GM11168 (cell line): ENCODE measurements around the gene ADRB2.

Experiments used
- in situ Hi-C: fragments of 300-500 bp; cut with MboI; formaldehyde crosslinking; loops from one replicate; pipeline ENCODE4 v1.12.0; 2022; ENCODE audit warnings: low sequenced_read_pairs; ENCODE audit not compliant: unreplicated experiment

ADRB2 gene

GRCh38 chr5:148829248-148829594 lies 2.8 kb downstream of the ADRB2 start:
- in situ Hi-C loops, result no loop called here

- in situ Hi-C loops, result no loop called here
These were observed 3.3 kb downstream of the ADRB2 start for GRCh38 chr5:148829734-148830133.

- in situ Hi-C loops, result no loop called here
These were observed 3.8 kb downstream of the ADRB2 start for GRCh38 chr5:148830211-148830610.

- in situ Hi-C loops, result no loop called here
These were observed 5.5 kb downstream of the ADRB2 start for GRCh38 chr5:148831590-148832565.

GRCh38 chr5:148833122-148833521 lies 6.7 kb downstream of the ADRB2 start:
- in situ Hi-C loops, result no loop called here

GRCh38 chr5:148833925-148834324 lies 7.5 kb downstream of the ADRB2 start:
- in situ Hi-C loops, result no loop called here

- in situ Hi-C loops, result no loop called here
These were observed 8.3 kb downstream of the ADRB2 start for GRCh38 chr5:148834689-148835088.

GRCh38 chr5:148836272-148837250 lies 10.2 kb downstream of the ADRB2 start:
- in situ Hi-C loops, result no loop called here

GRCh38 chr5:148837383-148837782 lies 11.0 kb downstream of the ADRB2 start:
- in situ Hi-C loops, result no loop called here

- in situ Hi-C loops, result no loop called here
These were observed 11.9 kb downstream of the ADRB2 start for GRCh38 chr5:148838357-148838756.

- in situ Hi-C loops, result no loop called here
These were observed 13.5 kb downstream of the ADRB2 start for GRCh38 chr5:148839960-148840359.

GRCh38 chr5:148840531-148840930 lies 14.1 kb downstream of the ADRB2 start:
- in situ Hi-C loops, result no loop called here

- in situ Hi-C loops, result no loop called here
These were observed 15.1 kb downstream of the ADRB2 start for GRCh38 chr5:148841519-148841918.

GRCh38 chr5:148842161-148842560 lies 15.8 kb downstream of the ADRB2 start:
- in situ Hi-C loops, result no loop called here

GRCh38 chr5:148843510-148844318 lies 17.3 kb downstream of the ADRB2 start:
- in situ Hi-C loops, result no loop called here

- in situ Hi-C loops, result no loop called here
These were observed 18.2 kb downstream of the ADRB2 start for GRCh38 chr5:148844433-148845280.

GRCh38 chr5:148846930-148847329 lies 20.5 kb downstream of the ADRB2 start:
- in situ Hi-C loops, result no loop called here

GRCh38 chr5:148847456-148847855 lies 21.0 kb downstream of the ADRB2 start:
- in situ Hi-C loops, result no loop called here

- in situ Hi-C loops, result no loop called here
These were observed 22.1 kb downstream of the ADRB2 start for GRCh38 chr5:148848393-148849031.
